ENCODE data around the gene CRYL1. TPM values are rescaled to one million over a fixed set of nuclear protein-coding genes. Genes with fewer than 3 reads are reported as not detected.

Gene CRYL1
- 26.3 TPM for polyA plus RNA-seq (ENCODE audit: insufficient read length)

DNA sequence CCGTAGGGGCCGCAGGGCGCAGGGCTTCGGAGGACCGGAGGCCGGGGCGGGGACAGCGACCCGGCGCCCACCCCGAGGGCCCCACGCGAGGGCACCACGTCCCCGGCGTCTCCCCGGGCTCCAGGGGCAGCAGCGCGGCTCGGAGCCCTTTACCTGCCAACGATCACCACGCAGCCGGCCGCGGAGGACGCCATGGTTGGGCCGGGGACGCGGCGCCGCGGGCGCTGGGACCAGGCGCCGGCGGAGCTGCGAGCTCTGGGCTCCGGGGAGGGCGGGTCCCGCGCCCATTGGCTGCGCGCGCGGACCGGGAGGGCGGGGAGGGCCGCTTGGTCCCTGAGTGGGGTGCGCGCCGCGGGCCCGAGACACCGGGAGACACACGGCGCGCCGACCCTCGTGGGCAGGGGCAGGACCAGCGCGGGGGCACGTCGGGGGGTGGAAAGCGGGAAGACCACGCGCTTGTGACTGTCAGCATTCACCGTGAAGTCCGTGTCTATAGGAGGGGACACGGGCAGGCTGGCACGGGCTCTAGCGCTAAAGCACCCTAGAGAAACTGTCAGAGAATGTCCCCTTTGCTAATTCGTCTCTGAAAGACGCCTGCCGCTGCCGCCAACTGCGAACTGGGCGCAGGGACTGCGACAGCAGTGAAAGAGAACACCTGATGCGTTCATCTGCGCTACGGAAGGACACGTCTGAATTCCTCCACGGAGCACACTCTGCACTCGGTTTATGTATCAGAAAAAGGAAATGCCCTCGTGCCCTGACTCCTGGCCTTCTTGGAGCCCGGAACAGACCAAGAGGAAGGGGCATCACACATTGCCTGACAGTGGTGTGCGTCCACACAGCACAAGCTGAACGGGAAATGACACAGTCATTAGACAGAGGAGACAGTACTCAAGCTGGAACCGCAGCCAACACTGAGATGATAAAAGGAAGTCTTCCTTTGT is at the start of gene CRYL1:
CRYL1 (minus strand) TSS at position 257 of the 944 bp plus-strand sequence; CDS start at position 194, 63 bp downstream.
- no peak for DNase-seq (ENCODE audit: low read depth)

DNA sequence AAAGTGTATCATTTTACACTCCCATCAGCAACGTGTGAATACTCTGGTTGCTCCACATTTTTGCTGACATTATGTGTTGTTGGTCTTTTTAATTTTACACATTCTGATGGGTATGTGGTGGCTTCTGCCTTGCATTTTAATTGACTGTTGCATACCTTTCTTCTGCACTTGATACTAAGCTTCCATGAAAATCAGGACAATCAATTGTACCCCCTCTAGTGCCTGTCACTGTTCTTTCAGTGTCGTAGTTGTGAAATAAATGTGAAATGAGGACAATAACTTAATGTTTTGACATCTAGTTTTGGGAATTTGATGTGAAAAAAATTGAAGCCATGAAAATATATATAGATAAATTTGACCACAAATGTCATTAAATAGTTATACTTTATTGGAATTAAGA is 48.0 kb upstream of the CRYL1 start:
- DNase-seq (ENCODE audit: low read depth): no peak

GRCh38 chr13:20573186-20573585 is 47.5 kb upstream of the CRYL1 start:
- DNase-seq (ENCODE audit: low read depth): no peak

DNA sequence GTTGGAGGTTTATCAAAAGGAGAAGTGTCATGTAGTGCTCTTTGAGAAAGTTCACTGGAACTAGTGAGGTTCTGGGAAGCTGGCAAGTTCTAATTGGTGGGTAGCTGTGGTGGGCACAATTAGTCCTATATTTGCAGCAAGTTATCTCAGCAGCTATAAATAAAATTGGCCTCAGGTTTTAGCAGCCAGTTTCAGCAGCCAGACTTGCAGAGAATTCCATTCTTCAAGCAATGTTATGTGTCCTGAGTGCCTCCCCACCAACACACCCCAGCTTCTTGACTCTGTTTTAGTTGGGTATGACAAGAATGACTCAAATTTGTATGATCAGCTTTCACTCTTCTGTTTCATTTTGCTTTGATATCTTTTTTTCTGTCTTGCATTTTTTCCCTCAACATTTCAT is 46.0 kb upstream of the CRYL1 start:
- DNase-seq (ENCODE audit: low read depth): no peak

DNA sequence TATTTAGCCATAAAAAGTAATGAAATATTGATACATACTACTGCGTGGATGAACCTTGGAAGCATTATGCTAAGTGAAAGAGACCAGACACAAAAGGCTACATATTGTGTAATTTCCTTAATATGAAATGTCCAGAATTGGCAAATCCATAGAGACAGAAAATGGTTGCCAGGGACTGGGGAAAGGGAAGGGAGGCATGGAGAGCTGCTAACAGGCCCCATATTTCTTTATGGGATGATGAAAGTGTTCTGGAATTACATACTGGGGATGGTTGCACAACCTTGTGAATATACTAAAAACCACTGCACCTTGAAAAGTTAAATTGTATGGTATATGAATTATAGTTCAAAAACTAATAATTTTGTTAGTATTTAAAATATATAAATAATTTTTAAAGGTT is 44.9 kb upstream of the CRYL1 start:
- no peak for DNase-seq (ENCODE audit: low read depth)

DNA sequence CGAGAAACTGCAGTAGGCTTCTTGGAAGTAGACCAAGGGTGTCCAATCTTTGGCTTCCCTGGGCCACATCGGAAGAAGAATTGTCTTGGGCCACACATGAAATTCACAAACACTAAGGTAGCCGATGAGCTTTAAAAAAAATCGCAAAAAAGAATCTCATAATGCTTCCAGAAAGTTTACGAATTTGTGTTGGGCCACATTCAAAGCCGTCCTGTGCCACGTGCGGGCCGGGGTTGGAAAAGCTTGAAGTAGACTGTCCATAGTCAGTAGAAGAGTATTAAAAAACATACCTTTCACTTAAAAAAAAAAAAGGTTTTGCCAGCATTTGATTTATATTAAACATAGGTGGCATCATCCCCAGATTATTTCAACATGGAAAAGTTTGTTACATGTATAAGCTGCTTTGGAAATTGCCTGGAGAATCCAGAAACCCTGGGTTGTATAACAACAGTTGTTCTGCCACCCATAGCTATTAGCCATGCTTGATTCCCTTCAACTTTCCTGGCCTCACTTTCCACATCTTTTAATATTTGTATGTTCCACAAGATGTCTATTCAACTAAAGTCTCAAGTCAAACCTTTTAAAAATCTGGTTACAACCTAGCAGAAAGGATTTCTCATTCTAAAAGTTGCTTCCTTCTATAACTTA is 42.3 kb upstream of the CRYL1 start:
- no peak for DNase-seq (ENCODE audit: low read depth)

DNA sequence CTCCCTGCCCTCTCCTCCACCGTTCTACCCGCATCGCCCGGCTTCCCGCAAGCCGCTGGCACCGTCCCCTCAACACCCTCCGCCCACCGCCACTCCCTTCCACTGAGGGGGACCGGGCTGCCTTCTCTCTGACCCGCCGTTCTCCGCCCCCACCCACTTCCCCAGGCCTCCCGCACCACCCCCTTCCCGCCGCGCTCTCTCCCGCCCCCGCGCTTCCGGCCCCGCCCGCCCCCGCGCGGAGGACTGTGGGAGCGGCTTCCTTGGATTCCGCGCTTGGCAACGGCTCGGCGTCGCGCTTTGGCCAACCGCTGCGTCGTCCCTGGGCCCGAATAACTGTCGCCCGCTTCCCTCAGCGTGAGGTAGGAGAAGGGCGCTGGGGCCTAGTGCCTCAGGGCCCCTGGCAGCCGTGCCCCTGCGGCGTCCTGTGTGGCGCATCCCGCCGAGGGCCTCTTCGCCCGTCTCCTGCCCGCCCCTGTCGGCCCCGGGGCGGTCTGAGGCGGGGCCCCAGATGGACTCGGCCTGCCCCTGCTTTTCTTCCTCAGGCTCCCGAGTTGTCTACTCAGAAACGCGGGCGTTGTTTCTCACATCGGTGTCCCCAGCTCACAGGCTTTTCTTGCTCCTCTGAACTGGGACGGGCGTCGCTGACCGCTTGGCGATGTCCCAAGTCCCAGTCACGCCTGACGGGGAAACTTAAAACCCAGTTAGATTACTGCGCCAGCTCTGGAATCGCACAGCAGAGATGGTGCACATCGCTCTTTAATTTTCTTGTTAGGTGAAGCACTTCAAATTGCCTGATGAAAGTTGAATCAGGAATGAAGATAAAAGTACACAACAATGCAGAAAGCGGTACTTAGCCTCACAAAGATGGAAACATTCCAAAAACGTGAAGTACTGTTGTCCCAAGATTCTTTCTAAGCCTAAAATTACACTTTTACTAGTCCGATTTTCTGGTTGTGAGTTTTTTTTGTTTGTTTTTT is 41.5 kb upstream of the CRYL1 start, which contains the start of gene IFT88:
IFT88 (plus strand) TSS at position 260 of the 977 bp plus-strand sequence. CDS start 7,229 bp downstream, outside the sequence.
- DNase-seq (ENCODE audit: low read depth): peak; percentile 57

DNA sequence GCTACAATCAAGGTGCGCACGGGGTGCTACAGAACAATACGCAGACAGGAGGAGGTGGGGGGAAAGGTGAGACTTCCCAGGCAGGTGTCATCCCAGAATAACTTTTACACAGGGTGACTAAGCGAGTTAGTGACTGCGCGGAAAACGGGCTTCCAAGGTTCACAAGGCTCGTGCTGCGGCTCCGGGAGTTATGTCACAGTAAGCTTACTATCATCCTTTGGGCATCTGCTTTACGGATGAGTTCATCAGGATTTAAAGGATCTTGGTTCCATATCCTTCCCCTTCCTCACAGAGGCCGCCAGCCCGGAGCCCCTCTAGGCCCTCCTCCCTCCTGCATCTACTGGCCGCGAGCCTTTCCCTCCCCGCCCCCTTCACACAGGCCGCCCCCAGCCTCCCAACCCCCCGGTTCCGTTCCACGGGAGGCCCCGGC is 40.8 kb upstream of the CRYL1 start:
- DNase-seq (ENCODE audit: low read depth): peak; percentile 39

GRCh38 chr13:20565115-20565736 is 39.6 kb upstream of the CRYL1 start:
- no peak for DNase-seq (ENCODE audit: low read depth)

GRCh38 chr13:20561741-20562140 is 36.1 kb upstream of the CRYL1 start:
- no peak for DNase-seq (ENCODE audit: low read depth)

DNA sequence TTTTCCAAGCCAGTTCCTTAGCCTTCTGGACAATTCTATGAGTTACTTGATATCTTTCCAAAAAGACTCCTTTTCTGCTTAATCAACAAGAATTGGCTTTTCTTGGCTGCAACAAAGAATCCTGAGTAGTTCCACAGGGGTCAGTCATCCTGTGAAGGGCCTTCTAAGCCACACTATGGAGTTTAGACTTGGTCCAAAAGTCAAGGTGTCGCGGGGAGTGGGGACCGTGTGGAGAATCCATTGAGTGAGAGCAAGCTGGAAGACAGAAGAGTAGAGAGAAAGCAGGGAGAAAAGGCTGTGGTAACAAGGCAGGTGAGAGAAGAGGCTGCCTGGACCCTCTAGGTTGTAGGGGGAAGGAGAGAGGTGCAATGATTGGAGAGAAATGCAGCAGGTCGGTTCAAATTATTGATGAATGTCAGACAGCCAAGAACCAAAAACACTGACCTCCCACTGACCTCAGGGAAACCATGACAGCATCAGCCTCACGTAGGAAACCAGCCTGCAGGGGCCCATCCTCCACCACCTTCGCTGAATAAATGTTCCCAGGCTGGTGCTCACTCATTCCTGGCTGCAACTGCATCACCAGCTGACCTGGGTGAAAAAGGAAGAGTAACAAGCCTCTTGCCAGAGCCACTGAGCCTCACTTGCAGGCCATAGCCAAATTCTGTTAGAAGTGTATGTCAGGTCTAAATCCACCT is 34.2 kb upstream of the CRYL1 start:
- DNase-seq (ENCODE audit: low read depth): no peak

DNA sequence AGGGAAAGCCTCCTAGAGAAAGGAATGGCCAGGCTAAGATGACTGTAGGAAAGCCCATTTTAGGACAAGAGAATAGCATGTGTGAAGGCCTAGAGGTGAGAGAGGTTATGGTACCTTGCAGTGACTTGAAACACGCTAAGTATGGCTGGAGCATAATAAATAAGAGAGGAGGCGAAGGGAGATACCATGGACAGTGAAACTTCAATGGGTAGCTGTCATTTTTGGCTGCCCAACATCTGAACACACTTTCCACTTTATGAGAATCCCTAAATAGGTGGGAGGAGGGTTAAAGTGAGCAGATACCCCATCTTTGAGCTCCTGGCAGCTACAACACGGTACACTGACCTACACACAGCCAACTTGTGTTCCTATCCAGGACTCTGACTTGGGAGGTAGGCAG is 33.3 kb upstream of the CRYL1 start:
- DNase-seq (ENCODE audit: low read depth): no peak

DNA sequence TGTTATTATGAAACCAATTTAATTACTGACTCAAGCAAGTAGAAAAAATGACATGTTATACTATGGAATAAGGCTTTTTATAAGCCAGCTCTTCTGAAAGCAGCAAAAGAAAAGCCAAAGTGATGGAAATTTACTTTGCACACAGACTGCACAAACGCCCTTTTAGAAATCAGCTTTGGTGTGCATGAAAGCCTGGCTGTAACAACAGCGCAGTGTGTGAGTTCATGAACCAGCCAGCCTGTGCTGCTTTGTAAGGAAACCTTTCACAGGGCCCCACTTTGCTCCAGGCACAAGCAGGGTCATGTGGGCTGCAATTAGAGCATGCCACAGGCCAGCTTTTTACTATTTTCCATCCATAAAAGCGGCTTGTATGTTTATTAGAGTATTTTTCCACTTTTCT is 27.7 kb upstream of the CRYL1 start:
- DNase-seq (ENCODE audit: low read depth): no peak

- no peak for DNase-seq (ENCODE audit: low read depth)
These were observed 25.1 kb upstream of the CRYL1 start for GRCh38 chr13:20550799-20551198.

- DNase-seq (ENCODE audit: low read depth): no peak
These were observed 21.8 kb upstream of the CRYL1 start for GRCh38 chr13:20547479-20547908.

DNA sequence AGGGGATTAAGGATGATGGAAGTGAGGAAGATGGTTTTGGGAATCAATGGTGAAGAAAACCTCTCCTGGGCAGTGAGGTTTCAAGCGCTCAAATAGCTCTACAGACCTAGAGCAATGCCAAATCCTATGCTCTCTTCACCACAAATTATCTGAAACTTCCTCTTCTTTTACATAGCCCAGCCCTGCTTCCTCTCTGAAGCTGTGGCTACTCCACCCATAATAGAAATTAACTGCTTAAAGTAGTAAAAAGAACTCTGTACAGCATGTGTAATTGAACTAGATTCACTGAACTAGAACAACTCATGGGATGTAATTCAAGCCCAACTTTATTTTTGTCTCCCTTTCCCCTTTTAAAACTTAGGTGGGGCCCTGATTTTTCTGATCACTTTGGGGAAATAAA is 20.9 kb upstream of the CRYL1 start:
- DNase-seq (ENCODE audit: low read depth): no peak

GRCh38 chr13:20544201-20544923 is 18.7 kb upstream of the CRYL1 start:
- DNase-seq (ENCODE audit: low read depth): no peak

DNA sequence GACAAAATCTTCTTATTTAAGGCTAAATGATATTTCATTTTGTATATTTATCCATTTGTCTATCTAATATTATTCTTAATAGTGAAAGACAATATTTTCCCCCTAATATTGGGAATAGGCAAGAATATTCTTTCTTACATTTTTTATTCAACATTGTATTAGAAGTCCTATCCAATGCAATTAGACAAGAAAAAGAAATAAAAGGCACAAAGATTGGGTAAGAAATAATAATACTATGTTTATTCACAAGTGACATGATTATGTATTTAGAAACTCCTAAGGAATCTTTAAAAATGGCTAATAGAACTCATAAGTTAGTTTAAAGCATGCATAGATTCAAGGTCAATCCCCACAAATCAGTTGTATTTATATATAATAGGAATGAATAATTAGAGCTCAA is 11.3 kb upstream of the CRYL1 start:
- DNase-seq (ENCODE audit: low read depth): no peak

DNA sequence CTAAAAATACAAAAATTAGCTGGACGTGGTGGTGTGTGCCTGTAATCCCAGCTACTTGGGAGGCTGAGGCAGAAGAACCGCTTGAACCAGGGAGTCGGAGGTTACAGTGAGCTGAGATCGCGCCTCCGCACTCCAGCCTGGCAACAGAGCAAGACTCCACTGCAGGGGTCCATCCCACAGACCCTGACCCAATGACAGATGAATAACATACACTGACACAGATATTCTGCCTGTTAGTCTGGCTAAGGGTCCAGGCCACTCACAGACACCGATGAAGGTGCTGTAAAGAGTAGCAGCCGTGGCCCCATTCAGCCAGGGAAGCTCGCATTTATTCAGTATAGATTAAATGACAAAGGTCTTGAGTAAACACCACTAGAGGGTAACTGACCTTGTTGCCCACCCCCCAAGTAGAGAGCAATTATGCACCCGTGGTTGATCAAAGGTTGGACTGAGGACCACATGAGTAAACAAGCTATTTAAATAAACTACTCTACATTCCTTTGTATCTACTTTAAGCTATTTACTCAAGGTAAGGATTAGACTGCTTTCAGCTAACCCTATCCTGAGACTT is 8.5 kb upstream of the CRYL1 start:
- no peak for DNase-seq (ENCODE audit: low read depth)
